Activated CD4-positive, alpha-beta T cell treated with anti-CD3 and anti-CD28 coated beads, Interleukin-2, amount 50 U/mL, for 1 hour (primary cell): ENCODE data around the gene JAKMIP2.

ENCODE experiments used
- DNase-seq: peaks from one replicate; pipeline ENCODE4 v3.0.0-alpha.2; 2020

The JAKMIP2 gene

GRCh38 chr5:147786142-147786541 lies 3.6 kb upstream of the JAKMIP2 start:
- no peak for DNase-seq

GRCh38 chr5:147784146-147784987 lies 1.8 kb upstream of the JAKMIP2 start:
- DNase-seq = no peak

GRCh38 chr5:147780924-147781573 lies 1.5 kb downstream of the JAKMIP2 start:
- DNase-seq = no peak

GRCh38 chr5:147779694-147780093 lies 2.8 kb downstream of the JAKMIP2 start:
- DNase-seq = no peak

GRCh38 chr5:147776989-147777388 lies 5.5 kb downstream of the JAKMIP2 start:
- DNase-seq = no peak

GRCh38 chr5:147773587-147773986 lies 8.9 kb downstream of the JAKMIP2 start:
- no peak for DNase-seq

- no peak for DNase-seq
These were observed 9.4 kb downstream of the JAKMIP2 start for GRCh38 chr5:147773139-147773538.

GRCh38 chr5:147767048-147767447 lies 15.5 kb downstream of the JAKMIP2 start:
- no peak for DNase-seq

GRCh38 chr5:147763791-147764525 lies 18.6 kb downstream of the JAKMIP2 start:
- no peak for DNase-seq

GRCh38 chr5:147760086-147760875 lies 22.2 kb downstream of the JAKMIP2 start:
- no peak for DNase-seq

- no peak for DNase-seq
These were observed 23.1 kb downstream of the JAKMIP2 start for GRCh38 chr5:147759441-147759840.

GRCh38 chr5:147756566-147756965 lies 26.0 kb downstream of the JAKMIP2 start:
- DNase-seq = no peak

GRCh38 chr5:147754372-147755122 lies 28.0 kb downstream of the JAKMIP2 start:
- no peak for DNase-seq

- no peak for DNase-seq
These were observed 28.8 kb downstream of the JAKMIP2 start for GRCh38 chr5:147753765-147754164.

GRCh38 chr5:147752666-147753290 lies 29.8 kb downstream of the JAKMIP2 start:
- no peak for DNase-seq

- no peak for DNase-seq
These were observed 30.5 kb downstream of the JAKMIP2 start for GRCh38 chr5:147752033-147752432.

GRCh38 chr5:147751156-147751830 lies 31.2 kb downstream of the JAKMIP2 start:
- DNase-seq = no peak

GRCh38 chr5:147750065-147750464 lies 32.5 kb downstream of the JAKMIP2 start:
- DNase-seq = no peak

GRCh38 chr5:147748590-147748989 lies 33.9 kb downstream of the JAKMIP2 start:
- no peak for DNase-seq

- no peak for DNase-seq
These were observed 35.5 kb downstream of the JAKMIP2 start for GRCh38 chr5:147746986-147747385.
